ENCODE measurements around the gene NDUFB8. TPM values are rescaled to one million over a fixed set of nuclear protein-coding genes. Genes with fewer than 3 reads are reported as not detected.

NDUFB8 gene
- total RNA-seq, 1 experiment from 2014 or later = 205 TPM

GRCh38 chr10:100537475-100537874, 7.8 kb upstream of the NDUFB8 start:
- DNase-seq (ENCODE audit: low read depth) = no peak

GRCh38 chr10:100535715-100536353, 6.2 kb upstream of the NDUFB8 start, which contains the start of gene HIF1AN:
TSS of gene HIF1AN (plus strand) at chr10:100535943. CDS start at chr10:100535959, 16 bp downstream.
- DNase-seq (ENCODE audit: low read depth) = peak; percentile 94

- DNase-seq (ENCODE audit: low read depth) = no peak
Observed at GRCh38 chr10:100535338-100535714, 5.7 kb upstream of the NDUFB8 start.

GRCh38 chr10:100534726-100535125, 5.1 kb upstream of the NDUFB8 start:
- DNase-seq (ENCODE audit: low read depth) = no peak

GRCh38 chr10:100531761-100532160, 2.1 kb upstream of the NDUFB8 start:
- DNase-seq (ENCODE audit: low read depth) = peak; percentile 13

- DNase-seq (ENCODE audit: low read depth) = no peak
Observed at GRCh38 chr10:100528921-100529474, 673 bp downstream of the NDUFB8 start.

GRCh38 chr10:100528123-100528886, 1.4 kb downstream of the NDUFB8 start:
- DNase-seq (ENCODE audit: low read depth) = no peak

- DNase-seq (ENCODE audit: low read depth) = no peak
Observed at GRCh38 chr10:100524638-100525037, 5.0 kb downstream of the NDUFB8 start.

- DNase-seq (ENCODE audit: low read depth) = no peak
Observed at GRCh38 chr10:100524206-100524605, 5.5 kb downstream of the NDUFB8 start.

- DNase-seq (ENCODE audit: low read depth) = no peak
Observed at GRCh38 chr10:100522945-100523344, 6.7 kb downstream of the NDUFB8 start.

GRCh38 chr10:100522107-100522801, 7.4 kb downstream of the NDUFB8 start:
- DNase-seq (ENCODE audit: low read depth) = no peak

- DNase-seq (ENCODE audit: low read depth) = peak; percentile 54
Observed at GRCh38 chr10:100520811-100521210, 8.9 kb downstream of the NDUFB8 start.

GRCh38 chr10:100519311-100520051, 10.2 kb downstream of the NDUFB8 start, which contains the start of gene SEC31B:
TSS of gene SEC31B (minus strand) at chr10:100519861. CDS start at chr10:100516952, 2,909 bp downstream.
- DNase-seq (ENCODE audit: low read depth) = peak; percentile 38

GRCh38 chr10:100518761-100519241, 10.9 kb downstream of the NDUFB8 start:
- DNase-seq (ENCODE audit: low read depth) = peak; percentile 73

- peak; percentile 15 for DNase-seq (ENCODE audit: low read depth)
Observed at GRCh38 chr10:100516847-100517246, 12.8 kb downstream of the NDUFB8 start.

GRCh38 chr10:100515612-100516011, 14.1 kb downstream of the NDUFB8 start:
- no peak for DNase-seq (ENCODE audit: low read depth)

GRCh38 chr10:100510533-100511308, 18.9 kb downstream of the NDUFB8 start:
- no peak for DNase-seq (ENCODE audit: low read depth)

- DNase-seq (ENCODE audit: low read depth) = no peak
Observed at GRCh38 chr10:100509241-100509840, 20.3 kb downstream of the NDUFB8 start.

- peak; percentile 54 for DNase-seq (ENCODE audit: low read depth)
Observed at GRCh38 chr10:100508691-100509150, 20.9 kb downstream of the NDUFB8 start.

- DNase-seq (ENCODE audit: low read depth) = no peak
Observed at GRCh38 chr10:100508266-100508665, 21.4 kb downstream of the NDUFB8 start.

Data from M059J (cell line).